Fibroblast of lung (primary cell): Measurements from ENCODE around the gene ZNF827.

Source experiments
- CTCF ChIP-seq, 2 donors: IDR thresholded peaks in 1 of 2; conservative IDR thresholded peaks in 1 of 2; 1 replicate in 1 of 2; 2 replicates in 1 of 2; pipeline ENCODE4 v1.5.1; 2011 to 2012; ENCODE audit warnings: low read length in 2 of 2, control low read depth in 1 of 2, inconsistent platforms in 1 of 2, low read depth in 1 of 2, mild to moderate bottlenecking in 1 of 2
- EZH2 ChIP-seq: IDR thresholded peaks from 2 replicates; pipeline ENCODE4 v1.5.1; 2012; ENCODE audit warnings: low read length, control low read depth, mild to moderate bottlenecking; ENCODE audit errors: missing control alignments

GRCh38 chr4:145937971-145938611 is 532 bp downstream of the ZNF827 start:
- no peak for TF ChIP-seq CTCF (conservative IDR thresholded peaks at IDR 0.05 in 1 of 2, IDR thresholded peaks at IDR 0.05 in 1 of 2; ENCODE audit: low read depth in 1 of 2, low read length in 2 of 2)
- no peak for TF ChIP-seq EZH2
